WTC11 (cell line): Measurements from ENCODE around the gene FMO4. TPM values are rescaled to one million over a fixed set of nuclear protein-coding genes. Genes with fewer than 3 reads are reported as not detected.

Experiments used
- ATAC-seq: fragments of 200-7000 bp; cut with Tn5 transposase; 2 replicates; pipeline ENCODE4 v1.10.0; 2021; ENCODE audit warnings: mild to moderate bottlenecking, moderate library complexity
- CTCF ChIA-PET: fragments of 300-600 bp; sonication (Branson Sonifier 250); formaldehyde crosslinking; loops from one replicate; lab custom pipeline; 2021; ENCODE audit warnings: antibody characterized with exemption; lab: Charles Lee
- POLR2A ChIA-PET: fragments of 350-600 bp; sonication (Branson Sonifier 250); formaldehyde crosslinking; loops from one replicate; lab custom pipeline; 2021; ENCODE audit warnings: antibody characterized with exemption; lab: Charles Lee
- DNase-seq: peaks from one replicate; pipeline ENCODE4 v3.0.0; 2021; ENCODE audit warnings: low spot score
- H3K27ac Mint-ChIP-seq: 2 replicates; pipeline ENCODE4 v1.8.0; 2021; ENCODE audit warnings: mixed read lengths
- H3K27me3 Mint-ChIP-seq: 2 replicates; pipeline ENCODE4 v1.8.0; 2021; ENCODE audit warnings: low read depth, mild to moderate bottlenecking, moderate library complexity, mixed read lengths
- H3K36me3 Mint-ChIP-seq: 2 replicates; pipeline ENCODE4 v1.8.0; 2021; ENCODE audit warnings: mixed read lengths
- H3K4me1 Mint-ChIP-seq: 2 replicates; pipeline ENCODE4 v1.8.0; 2022; ENCODE audit warnings: mixed read lengths
- H3K4me3 Mint-ChIP-seq: 2 replicates; pipeline ENCODE4 v1.8.0; 2021; ENCODE audit warnings: mild to moderate bottlenecking, moderate library complexity, mixed read lengths
- H3K9me3 Mint-ChIP-seq: 2 replicates; pipeline ENCODE4 v1.8.0; 2021; ENCODE audit warnings: mixed read lengths
- ATF2 ChIP-seq: sonication (generic); formaldehyde crosslinking; IDR thresholded peaks from 2 replicates; pipeline ENCODE4 v1.8.1; 2022; ENCODE audit warnings: low read depth, missing genetic modification reagents, borderline replicate concordance
- CDX4 ChIP-seq: fragments of 250-450 bp; sonication (Bioruptor Pico); IDR thresholded peaks from 2 replicates; pipeline ENCODE4 v1.9.0; 2021; ENCODE audit warnings: moderate library complexity, mild to moderate bottlenecking, inconsistent platforms, borderline replicate concordance
- E2F1 ChIP-seq: sonication (generic); formaldehyde crosslinking; IDR thresholded peaks from 2 replicates; pipeline ENCODE4 v1.8.0; 2022; ENCODE audit warnings: mild to moderate bottlenecking, missing genetic modification reagents
- E2F4 ChIP-seq: sonication (generic); formaldehyde crosslinking; IDR thresholded peaks from 2 replicates; pipeline ENCODE4 v1.8.1; 2022; ENCODE audit warnings: low read depth, mild to moderate bottlenecking, moderate library complexity, missing genetic modification reagents, borderline replicate concordance
- ELF4 ChIP-seq: sonication (generic); formaldehyde crosslinking; IDR thresholded peaks from 2 replicates; pipeline ENCODE4 v1.8.1; 2022; ENCODE audit warnings: low read depth, mild to moderate bottlenecking, moderate library complexity, missing genetic modification reagents
- EMX1 ChIP-seq: fragments of 250-450 bp; sonication (Bioruptor Pico); IDR thresholded peaks from 2 replicates; pipeline ENCODE4 v1.8.0; 2021; ENCODE audit warnings: mild to moderate bottlenecking
- GTF2I ChIP-seq: fragments of 250-450 bp; sonication (Bioruptor Pico); conservative IDR thresholded peaks from 2 replicates; pipeline ENCODE4 v1.4.0; 2021; ENCODE audit warnings: mild to moderate bottlenecking
- JAZF1 ChIP-seq: fragments of 250-450 bp; sonication (Bioruptor Pico); IDR thresholded peaks from 2 replicates; pipeline ENCODE4 v1.9.0; 2021; ENCODE audit warnings: moderate library complexity, mild to moderate bottlenecking, inconsistent platforms
- MLX ChIP-seq: sonication (generic); formaldehyde crosslinking; IDR thresholded peaks from 2 replicates; pipeline ENCODE4 v1.8.1; 2023; ENCODE audit warnings: mild to moderate bottlenecking, missing genetic modification reagents, moderate library complexity
- MXD4 ChIP-seq: fragments of 250-450 bp; sonication (Bioruptor Pico); IDR thresholded peaks from 2 replicates; pipeline ENCODE4 v1.8.0; 2021; ENCODE audit warnings: mild to moderate bottlenecking, moderate library complexity, borderline replicate concordance
- SOX15 ChIP-seq: fragments of 250-450 bp; sonication (Bioruptor Pico); IDR thresholded peaks from 2 replicates; pipeline ENCODE4 v1.9.0; 2021; ENCODE audit warnings: mild to moderate bottlenecking
- SP1 ChIP-seq: sonication (generic); formaldehyde crosslinking; conservative IDR thresholded peaks from 2 replicates; pipeline ENCODE4 v1.8.1; 2022; ENCODE audit warnings: missing genetic modification reagents
- STAT6 ChIP-seq: sonication (generic); formaldehyde crosslinking; conservative IDR thresholded peaks from 2 replicates; pipeline ENCODE4 v1.8.1; 2023; ENCODE audit warnings: mild to moderate bottlenecking, low read depth, missing genetic modification reagents, moderate library complexity
- ZNF263 ChIP-seq: sonication (generic); formaldehyde crosslinking; IDR thresholded peaks from 2 replicates; pipeline ENCODE4 v1.8.1; 2022; ENCODE audit warnings: low read depth, mild to moderate bottlenecking, moderate library complexity, missing genetic modification reagents
- ZNF396 ChIP-seq: fragments of 250-450 bp; sonication (Bioruptor Pico); IDR thresholded peaks from 2 replicates; pipeline ENCODE4 v1.8.0; 2021; ENCODE audit warnings: mild to moderate bottlenecking, moderate library complexity, borderline replicate concordance
- ZNF423 ChIP-seq: fragments of 250-450 bp; sonication (Bioruptor Pico); IDR thresholded peaks from 2 replicates; pipeline ENCODE4 v2.1.2; 2022; ENCODE audit warnings: mild to moderate bottlenecking, moderate library complexity
- ZNF532 ChIP-seq: fragments of 250-450 bp; sonication (Bioruptor Pico); IDR thresholded peaks from 2 replicates; pipeline ENCODE4 v1.9.0; 2021; ENCODE audit warnings: mild to moderate bottlenecking, borderline replicate concordance
- total RNA-seq: library from RNA; stranded (reverse); gene quantifications from 3 replicates; pipeline ENCODE4 v1.2.3, GENCODE V29; 2021

The FMO4 gene
- total RNA-seq, 1 experiment from 2014 or later: 1.8 TPM

GRCh38 chr1:171379846-171380245 is 65.9 kb downstream of the FMO4 start (continued):
- TF ChIP-seq MLX (CRISPR knock-in tag) (no peak), ZNF532 (CRISPR knock-in tag) (no peak), SOX15 (CRISPR knock-in tag) (no peak), E2F4 (no peak), ZNF396 (CRISPR knock-in tag) (no peak)

GRCh38 chr1:171381866-171382210 is 67.9 kb downstream of the FMO4 start:
- ChIA-PET CTCF (interaction anchor here (3.0 kb wide), 1 partner anchor 68 kb away, joined by 9 read pairs; the partner anchor contains the start of gene FMO4), POLR2A (no interaction called here)
- TF ChIP-seq ATF2 (no peak), EMX1 (CRISPR knock-in tag) (no peak)
- Mint-ChIP-seq H3K36me3 (peaks cover 15% of the 10 kb centered on the region), H3K27ac (no peak overlapping the region), H3K4me3 (no peak overlapping the region), H3K9me3 (peaks cover 26% of the 10 kb centered on the region), H3K4me1 (no peaks in the 10 kb centered on the region), H3K27me3 (peaks cover 3% of the 10 kb centered on the region)
- ATAC-seq: no peak
- no peak for DNase-seq

GRCh38 chr1:171384496-171384895 is 70.5 kb downstream of the FMO4 start:
- CTCF ChIA-PET: interaction anchor here (1.5 to 3.0 kb wide), 2 partner anchors 71 to 139 kb away, joined by 3 to 9 read pairs; partner anchors contain the start of gene FMO4
- DNase-seq: no peak
- no peak for ATAC-seq
- no peak overlapping the region for H3K4me3 Mint-ChIP-seq
- no peaks in the 10 kb centered on the region for H3K4me1 Mint-ChIP-seq
- H3K27me3 Mint-ChIP-seq: peaks cover 3% of the 10 kb centered on the region
- H3K9me3 Mint-ChIP-seq: peaks cover 26% of the 10 kb centered on the region
- H3K36me3 Mint-ChIP-seq: peaks cover 15% of the 10 kb centered on the region
- no peak overlapping the region for H3K27ac Mint-ChIP-seq
- POLR2A ChIA-PET: no interaction called here
- no peak for TF ChIP-seq E2F1 (CRISPR knock-in tag)
- no peak for TF ChIP-seq ELF4
- no peak for TF ChIP-seq STAT6 (CRISPR knock-in tag)
- no peak for TF ChIP-seq JAZF1 (CRISPR knock-in tag)
- TF ChIP-seq GTF2I (CRISPR knock-in tag): no peak
- no peak for TF ChIP-seq CDX4
- no peak for TF ChIP-seq MXD4 (CRISPR knock-in tag)
- TF ChIP-seq ZNF263: no peak
- no peak for TF ChIP-seq SP1 (CRISPR knock-in tag)
- no peak for TF ChIP-seq ZNF423 (CRISPR knock-in tag)
